ENCODE data around the gene RNF214. TPM values are rescaled to one million over a fixed set of nuclear protein-coding genes. Genes with fewer than 3 reads are reported as not detected.
A peak's percentile ranks its signal among the peaks of the same experiment; 100 is the strongest.

The RNF214 gene
- total RNA-seq, 2 donors from 2014 or later: 10.2 to 12.5 TPM

DNA sequence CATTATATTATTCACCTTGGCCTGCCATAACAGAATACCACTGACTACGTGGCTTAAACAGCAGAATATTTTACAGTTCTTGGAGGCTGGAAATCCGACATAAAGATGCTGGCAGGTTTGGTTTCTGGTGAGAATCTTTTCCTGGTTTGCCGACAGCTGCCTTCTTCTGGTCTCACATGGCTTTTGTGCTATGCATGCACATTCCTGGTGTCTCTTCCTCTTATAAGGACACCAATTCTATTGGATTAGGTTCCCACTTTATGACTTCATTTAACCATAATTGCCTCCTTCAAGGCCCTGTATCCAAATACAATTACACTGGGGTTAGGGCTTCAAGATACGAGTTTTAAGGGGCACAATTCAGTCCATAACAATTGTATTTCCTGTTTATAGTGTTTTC, 17.1 kb downstream of the RNF214 start:
- TF ChIP-seq, protein P1, sequence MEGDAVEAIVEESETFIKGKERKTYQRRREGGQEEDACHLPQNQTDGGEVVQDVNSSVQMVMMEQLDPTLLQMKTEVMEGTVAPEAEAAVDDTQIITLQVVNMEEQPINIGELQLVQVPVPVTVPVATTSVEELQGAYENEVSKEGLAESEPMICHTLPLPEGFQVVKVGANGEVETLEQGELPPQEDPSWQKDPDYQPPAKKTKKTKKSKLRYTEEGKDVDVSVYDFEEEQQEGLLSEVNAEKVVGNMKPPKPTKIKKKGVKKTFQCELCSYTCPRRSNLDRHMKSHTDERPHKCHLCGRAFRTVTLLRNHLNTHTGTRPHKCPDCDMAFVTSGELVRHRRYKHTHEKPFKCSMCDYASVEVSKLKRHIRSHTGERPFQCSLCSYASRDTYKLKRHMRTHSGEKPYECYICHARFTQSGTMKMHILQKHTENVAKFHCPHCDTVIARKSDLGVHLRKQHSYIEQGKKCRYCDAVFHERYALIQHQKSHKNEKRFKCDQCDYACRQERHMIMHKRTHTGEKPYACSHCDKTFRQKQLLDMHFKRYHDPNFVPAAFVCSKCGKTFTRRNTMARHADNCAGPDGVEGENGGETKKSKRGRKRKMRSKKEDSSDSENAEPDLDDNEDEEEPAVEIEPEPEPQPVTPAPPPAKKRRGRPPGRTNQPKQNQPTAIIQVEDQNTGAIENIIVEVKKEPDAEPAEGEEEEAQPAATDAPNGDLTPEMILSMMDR (IDR thresholded peaks at IDR 0.05): no peak
- TF ChIP-seq POLR2A (IDR thresholded peaks at IDR 0.05): no peak
- ATAC-seq: no peak
- no peak overlapping the region for H3K27ac ChIP-seq
- peaks cover 0 to 23% of the 10 kb centered on the region in 2 donors for H3K36me3 ChIP-seq (replicated peaks in 1 of 2; ENCODE audit: insufficient read depth in 1 of 2, low read depth in 2 of 2)
- no peaks in the 10 kb centered on the region for H3K4me1 ChIP-seq
- H3K9me3 ChIP-seq: no peaks in the 10 kb centered on the region
- intact Hi-C loops (cut with DNase I): no loop called here
- no peak for DNase-seq
- H3K27me3 ChIP-seq: no peaks in the 10 kb centered on the region
- 86 to 93% methylated on average over 4 of the region's 4 CpGs for WGBS, 2 donors
- no peak overlapping the region for H3K4me3 ChIP-seq

DNA sequence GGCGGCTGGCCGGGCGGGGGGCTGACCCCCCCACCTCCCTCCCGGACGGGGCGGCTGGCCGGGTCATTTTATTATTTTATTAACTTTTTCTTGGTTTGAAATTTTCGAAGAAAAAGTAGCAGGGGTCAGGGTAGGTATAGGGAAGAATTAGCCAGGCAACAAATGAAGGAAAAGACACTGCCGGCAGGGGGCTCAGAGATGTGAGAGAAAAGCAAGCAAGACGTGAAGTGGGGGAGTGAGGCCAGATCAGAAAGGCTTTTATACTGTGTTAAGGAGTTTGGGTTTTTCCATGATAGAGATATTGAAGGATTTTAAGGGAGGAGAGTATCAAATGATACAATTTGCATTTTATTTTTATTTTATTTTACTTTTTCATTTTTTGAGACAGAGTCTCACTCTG, 19.0 kb downstream of the RNF214 start:
- Histone ChIP-seq H3K4me1 (no peaks in the 10 kb centered on the region), H3K4me3 (no peak overlapping the region), H3K9me3 (no peaks in the 10 kb centered on the region), H3K27ac (no peak overlapping the region), H3K27me3 (no peaks in the 10 kb centered on the region), H3K36me3 (replicated peaks in 1 of 2; ENCODE audit: insufficient read depth in 1 of 2, low read depth in 2 of 2) (peaks cover 0 to 13% of the 10 kb centered on the region in 2 donors)
- WGBS, 2 donors: 86 to 89% methylated on average over 7 to 9 of the region's 10 CpGs
- no peak for TF ChIP-seq POLR2A (IDR thresholded peaks at IDR 0.05)
- TF ChIP-seq, protein P1 (IDR thresholded peaks at IDR 0.05): peak in 2 of 7 experiments; percentile 17 to 32
- DNase-seq: peak in 1 of 4 donors; percentile 45
- ATAC-seq: no peak
- intact Hi-C loops (cut with DNase I): no loop called here

DNA sequence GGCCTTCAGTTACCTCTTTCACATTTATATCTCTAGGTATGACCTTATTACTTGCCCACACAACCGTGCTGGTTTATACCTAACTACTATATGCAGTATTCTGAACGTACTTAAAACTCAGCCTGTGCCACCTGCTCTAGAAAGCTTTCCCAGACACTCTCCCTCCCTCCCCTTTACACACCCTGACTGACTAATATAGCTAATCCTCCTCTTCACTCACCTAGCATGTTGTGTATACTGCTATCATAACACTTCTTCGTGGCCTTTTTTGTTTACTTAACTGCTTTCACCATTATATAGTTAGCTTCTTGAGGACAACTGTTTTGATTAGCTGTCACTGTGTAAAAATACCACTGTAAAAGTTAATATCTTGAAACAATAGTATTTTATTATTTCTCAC, 23.5 kb downstream of the RNF214 start:
- Histone ChIP-seq H3K9me3 (no peaks in the 10 kb centered on the region), H3K36me3 (replicated peaks in 1 of 2; ENCODE audit: insufficient read depth in 1 of 2, low read depth in 2 of 2) (peaks cover 0 to 4% of the 10 kb centered on the region in 2 donors), H3K4me3 (no peak overlapping the region), H3K27me3 (no peaks in the 10 kb centered on the region), H3K4me1 (no peaks in the 10 kb centered on the region), H3K27ac (no peak overlapping the region)
- TF ChIP-seq, protein P1 (IDR thresholded peaks at IDR 0.05): no peak
- TF ChIP-seq POLR2A (IDR thresholded peaks at IDR 0.05): no peak
- intact Hi-C loops (cut with DNase I): no loop called here
- no peak for DNase-seq
- no peak for ATAC-seq
- WGBS, 2 donors: 70 to 76% methylated on average over 3 of the region's 3 CpGs

DNA sequence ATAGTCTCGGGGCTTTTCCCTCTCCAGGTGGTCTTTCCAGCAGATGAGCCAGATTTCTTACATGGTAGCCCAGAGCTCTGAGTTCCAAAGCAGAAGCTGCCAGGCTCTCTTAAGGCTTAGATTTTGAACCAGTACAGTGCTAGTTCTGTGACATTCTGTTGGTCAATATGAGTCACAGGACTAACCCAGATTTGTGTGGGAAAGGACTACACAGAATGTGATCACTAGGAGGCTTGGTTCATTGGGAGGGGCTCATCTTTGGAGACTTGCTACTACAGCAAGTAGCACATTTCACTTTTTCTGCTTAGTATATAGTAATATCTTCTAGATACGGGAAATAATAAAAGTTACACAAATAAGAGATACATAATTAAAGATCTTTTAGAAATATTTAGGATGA, 24.1 kb downstream of the RNF214 start:
- ATAC-seq: no peak
- H3K4me3 ChIP-seq: no peak overlapping the region
- TF ChIP-seq POLR2A (IDR thresholded peaks at IDR 0.05): no peak
- TF ChIP-seq, protein P1 (IDR thresholded peaks at IDR 0.05): no peak
- intact Hi-C loops (cut with DNase I): no loop called here
- H3K9me3 ChIP-seq: no peaks in the 10 kb centered on the region
- H3K27ac ChIP-seq: no peak overlapping the region
- 41 to 97% methylated on average over 2 of the region's 2 CpGs for WGBS, 2 donors
- peaks cover 0 to 4% of the 10 kb centered on the region in 2 donors for H3K36me3 ChIP-seq (replicated peaks in 1 of 2; ENCODE audit: insufficient read depth in 1 of 2, low read depth in 2 of 2)
- no peak for DNase-seq
- H3K4me1 ChIP-seq: no peaks in the 10 kb centered on the region
- H3K27me3 ChIP-seq: no peaks in the 10 kb centered on the region

DNA sequence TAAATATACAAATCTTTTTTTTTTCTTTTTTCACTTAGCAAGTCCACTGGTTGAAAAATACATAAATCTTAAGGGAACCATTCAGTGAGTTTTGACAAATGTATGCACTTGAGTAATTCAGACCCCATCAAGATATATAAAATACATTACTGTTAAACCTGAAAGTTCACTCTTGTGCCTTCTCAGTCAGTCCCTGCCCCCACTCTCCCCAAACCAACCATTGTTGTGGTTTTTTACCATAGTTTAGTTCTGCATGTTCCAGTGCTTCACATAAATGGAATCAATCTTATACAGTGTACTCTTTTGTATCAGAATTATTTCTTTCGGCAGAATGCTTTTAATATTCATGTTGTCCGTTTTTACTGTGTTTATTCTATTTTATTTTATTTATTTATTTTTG, 26.1 kb downstream of the RNF214 start:
- intact Hi-C loops (cut with DNase I): no loop called here
- peaks cover 0 to 2% of the 10 kb centered on the region in 2 donors for H3K36me3 ChIP-seq (replicated peaks in 1 of 2; ENCODE audit: insufficient read depth in 1 of 2, low read depth in 2 of 2)
- no peaks in the 10 kb centered on the region for H3K4me1 ChIP-seq
- H3K27me3 ChIP-seq: no peaks in the 10 kb centered on the region
- DNase-seq (no peak), ATAC-seq (no peak)
- no peak overlapping the region for H3K27ac ChIP-seq
- 71 to 88% methylated on average over 2 of the region's 2 CpGs for WGBS, 2 donors
- no peak for TF ChIP-seq POLR2A (IDR thresholded peaks at IDR 0.05)
- TF ChIP-seq, protein P1 (IDR thresholded peaks at IDR 0.05): no peak
- H3K4me3 ChIP-seq: no peak overlapping the region
- no peaks in the 10 kb centered on the region for H3K9me3 ChIP-seq

All from body of pancreas (tissue), 4 donors.